HepG2 (cell line): ENCODE results near the gene DPY19L1. TPM values are rescaled to one million over a fixed set of nuclear protein-coding genes. Genes with fewer than 3 reads are reported as not detected.

ENCODE experiments used
- ATF1 ChIP-seq: IDR thresholded peaks from 2 replicates; pipeline ENCODE4 v1.6.1; 2016; ENCODE audit warnings: mild to moderate bottlenecking, control low read depth
- EED ChIP-seq: sonication (generic); formaldehyde crosslinking; IDR thresholded peaks from 2 replicates; pipeline ENCODE4 v1.5.0; 2020; ENCODE audit warnings: mild to moderate bottlenecking, missing genetic modification reagents
- GATA4 ChIP-seq: sonication (generic); IDR thresholded peaks from 2 replicates; pipeline ENCODE4 v1.6.1; 2016; ENCODE audit warnings: antibody characterized with exemption, low read depth, borderline replicate concordance
- GTF2F1 ChIP-seq: fragments of 150-350 bp; IDR thresholded peaks from 2 replicates; pipeline ENCODE4 v1.6.1; 2014; ENCODE audit warnings: low read length
- HOXA7 ChIP-seq: sonication (generic); formaldehyde crosslinking; IDR thresholded peaks from 2 replicates; pipeline ENCODE4 v1.8.1; 2022; ENCODE audit warnings: mild to moderate bottlenecking, missing genetic modification reagents, moderate library complexity
- MEIS2 ChIP-seq: sonication (generic); formaldehyde crosslinking; IDR thresholded peaks from 2 replicates; pipeline ENCODE4 v1.9.0; 2021; ENCODE audit warnings: mild to moderate bottlenecking, missing genetic modification reagents
- MYC ChIP-seq: sonication (generic); formaldehyde crosslinking; IDR thresholded peaks from 2 replicates; pipeline ENCODE4 v1.9.0; 2021; ENCODE audit warnings: missing genetic modification reagents, borderline replicate concordance
- NRL ChIP-seq: sonication (generic); formaldehyde crosslinking; IDR thresholded peaks from 2 replicates; pipeline ENCODE4 v1.5.0; 2020; ENCODE audit warnings: missing genetic modification reagents, mild to moderate bottlenecking, moderate library complexity, borderline replicate concordance
- SMAD3 ChIP-seq: sonication (generic); formaldehyde crosslinking; IDR thresholded peaks from 2 replicates; pipeline ENCODE4 v1.4.0; 2020; ENCODE audit warnings: missing genetic modification reagents
- SNAPC2 ChIP-seq: sonication (generic); formaldehyde crosslinking; IDR thresholded peaks from 2 replicates; pipeline ENCODE4 v1.8.1; 2022; ENCODE audit warnings: mild to moderate bottlenecking, missing genetic modification reagents
- SOX13 ChIP-seq, 3 experiments: fragments of 450-650 bp in 1 of 3; sonication (generic) in 1 of 3; formaldehyde crosslinking in 1 of 3; IDR thresholded peaks in 2 of 3; conservative IDR thresholded peaks in 1 of 3; 2 replicates each; pipeline versions ENCODE4 v1.5.0 to v1.6.1; 2016 to 2020; ENCODE audit warnings: antibody characterized with exemption in 1 of 3, mild to moderate bottlenecking in 1 of 3, missing compliant biosample characterization in 1 of 3, missing genetic modification reagents in 1 of 3, moderate library complexity in 1 of 3
- TRIM24 ChIP-seq: sonication (generic); formaldehyde crosslinking; IDR thresholded peaks from 2 replicates; pipeline ENCODE4 v1.8.0; 2022; ENCODE audit warnings: mild to moderate bottlenecking, missing genetic modification reagents
- ZNF205 ChIP-seq: IDR thresholded peaks from 2 replicates; pipeline ENCODE4 v1.6.1; 2018; ENCODE audit warnings: missing biosample characterization, missing genetic modification reagents
- ZNF510 ChIP-seq: sonication (generic); formaldehyde crosslinking; IDR thresholded peaks from 2 replicates; pipeline ENCODE4 v1.4.0; 2020; ENCODE audit warnings: low read depth, mild to moderate bottlenecking, missing genetic modification reagents
- ZNF549 ChIP-seq: sonication (generic); formaldehyde crosslinking; IDR thresholded peaks from 2 replicates; pipeline ENCODE4 v1.5.0; 2020; ENCODE audit warnings: missing genetic modification reagents
- ZNF607 ChIP-seq: sonication (generic); formaldehyde crosslinking; IDR thresholded peaks from 2 replicates; pipeline ENCODE4 v1.5.1; 2020; ENCODE audit warnings: missing genetic modification reagents, mild to moderate bottlenecking, borderline replicate concordance
- ZNF75D ChIP-seq: sonication (generic); formaldehyde crosslinking; IDR thresholded peaks from 2 replicates; pipeline ENCODE4 v1.8.1; 2023; ENCODE audit warnings: missing genetic modification reagents, mild to moderate bottlenecking, borderline replicate concordance
- ZNF781 ChIP-seq: sonication (generic); formaldehyde crosslinking; IDR thresholded peaks from 2 replicates; pipeline ENCODE4 v1.5.1; 2020; ENCODE audit warnings: borderline replicate concordance, mild to moderate bottlenecking, missing genetic modification reagents; ENCODE audit errors: not compliant biosample characterization
- polyA plus RNA-seq, 8 experiments: library from polyadenylated mRNA; depleted of rRNA in 3 of 8; stranded (reverse) in 7 of 8; unstranded in 1 of 8; fragments of >200 nt; fragmentation: Illumina TruSeq in 4 of 8; extraction: Trizol in 4 of 8; gene quantifications; 2 replicates each; pipeline versions ENCODE4 v1.2.1 to v1.2.3, GENCODE V29; 2011 to 2016; ENCODE audit warnings: low read depth in 4 of 8, missing spikeins in 1 of 8, mixed read lengths in 1 of 8; ENCODE audit not compliant: insufficient read depth in 1 of 8
- total RNA-seq, 5 experiments: library from RNA; depleted of rRNA; stranded (reverse); fragments of >200 nt; fragmentation: Illumina TruSeq; extraction: Trizol; gene quantifications; 2 replicates each; pipeline ENCODE4 v1.2.3, GENCODE V29; 2016; ENCODE audit warnings: low read depth in 1 of 5
- TF ChIP-seq, protein P1 (sequence below): fragments of 450-650 bp; IDR thresholded peaks from 2 replicates; pipeline ENCODE4 v1.6.1; 2017
- TF ChIP-seq, protein P2 (sequence below): sonication (generic); formaldehyde crosslinking; IDR thresholded peaks from 2 replicates; pipeline ENCODE4 v1.4.0; 2020; ENCODE audit warnings: missing genetic modification reagents, mild to moderate bottlenecking, borderline replicate concordance
- TF ChIP-seq, protein P3 (sequence below): sonication (generic); formaldehyde crosslinking; IDR thresholded peaks from 2 replicates; pipeline ENCODE4 v1.8.1; 2023; ENCODE audit warnings: mild to moderate bottlenecking, missing genetic modification reagents
- TF ChIP-seq, protein P4 (sequence below): IDR thresholded peaks from 2 replicates; pipeline ENCODE4 v1.6.1; 2016; ENCODE audit warnings: low read depth

Gene DPY19L1
- total and polyA plus RNA-seq, 2 of the 13 experiments (the other 11 are each of a cell fraction or from before 2014, with no cell fraction given): 18.9 to 32.6 TPM

DNA sequence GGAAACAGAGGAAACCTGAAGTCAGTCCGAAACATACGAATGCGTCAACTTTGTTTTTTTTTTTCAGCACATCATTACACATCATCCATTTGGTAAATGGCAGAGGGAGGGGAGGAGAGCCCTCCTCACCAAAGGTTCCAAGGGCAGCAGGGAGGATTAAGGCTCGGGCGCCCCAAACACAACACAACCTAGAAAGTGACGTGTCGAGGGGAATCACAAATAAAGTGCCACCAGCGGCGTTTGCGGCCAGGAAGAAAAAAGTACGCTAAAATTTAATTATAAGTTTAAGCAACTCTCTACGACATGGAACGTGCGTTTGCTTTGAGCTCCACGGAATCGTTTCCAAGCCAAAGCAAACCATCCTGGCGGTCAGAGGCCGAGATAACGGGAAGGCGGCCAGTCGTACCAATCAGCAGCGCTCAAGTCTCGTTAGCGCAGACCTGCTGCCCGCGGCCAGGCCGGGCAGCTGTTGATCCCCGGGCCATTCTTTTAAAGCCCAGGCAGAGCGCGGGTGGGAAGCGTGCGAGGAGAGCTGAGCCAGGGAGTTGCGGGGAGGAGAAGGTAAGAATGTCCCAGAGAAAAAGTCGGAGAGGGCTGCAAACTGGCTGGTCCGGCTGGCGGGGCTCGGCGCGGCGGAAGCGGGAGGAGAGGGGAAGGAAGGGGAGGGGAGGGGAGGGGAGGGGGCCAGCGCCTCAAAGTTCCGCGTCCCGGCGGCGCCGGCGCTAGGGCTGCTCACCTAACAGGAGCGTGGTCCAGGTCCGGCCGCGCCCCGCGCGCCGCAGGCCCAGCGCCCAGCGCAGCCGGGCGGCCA lies 719 bp downstream of the DPY19L1 start (continued):
- TF ChIP-seq GTF2F1 (no peak), TRIM24 (CRISPR knock-in tag) (no peak), ZNF205 (CRISPR knock-in tag) (no peak), MEIS2 (CRISPR knock-in tag) (0 out of 2 replicates have a peak, but pooled peaks have one; percentile 13), ATF1 (CRISPR knock-in tag) (no peak), SMAD3 (CRISPR knock-in tag) (no peak), ZNF549 (CRISPR knock-in tag) (no peak), HOXA7 (no peak), SOX13 (IDR thresholded peaks at IDR 0.05) (no peak), SOX13 (CRISPR knock-in tag; conservative IDR thresholded peaks at IDR 0.05 in 1 of 2, IDR thresholded peaks at IDR 0.05 in 1 of 2) (no peak), EED (CRISPR knock-in tag) (no peak), ZNF607 (CRISPR knock-in tag) (no peak), SNAPC2 (CRISPR knock-in tag) (no peak), ZNF781 (no peak), MYC (no peak), ZNF510 (CRISPR knock-in tag) (no peak), GATA4 (no peak), NRL (CRISPR knock-in tag) (no peak), ZNF75D (CRISPR knock-in tag) (no peak)
- TF ChIP-seq, protein P1, sequence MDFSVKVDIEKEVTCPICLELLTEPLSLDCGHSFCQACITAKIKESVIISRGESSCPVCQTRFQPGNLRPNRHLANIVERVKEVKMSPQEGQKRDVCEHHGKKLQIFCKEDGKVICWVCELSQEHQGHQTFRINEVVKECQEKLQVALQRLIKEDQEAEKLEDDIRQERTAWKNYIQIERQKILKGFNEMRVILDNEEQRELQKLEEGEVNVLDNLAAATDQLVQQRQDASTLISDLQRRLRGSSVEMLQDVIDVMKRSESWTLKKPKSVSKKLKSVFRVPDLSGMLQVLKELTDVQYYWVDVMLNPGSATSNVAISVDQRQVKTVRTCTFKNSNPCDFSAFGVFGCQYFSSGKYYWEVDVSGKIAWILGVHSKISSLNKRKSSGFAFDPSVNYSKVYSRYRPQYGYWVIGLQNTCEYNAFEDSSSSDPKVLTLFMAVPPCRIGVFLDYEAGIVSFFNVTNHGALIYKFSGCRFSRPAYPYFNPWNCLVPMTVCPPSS: no peak
- TF ChIP-seq, protein P2, sequence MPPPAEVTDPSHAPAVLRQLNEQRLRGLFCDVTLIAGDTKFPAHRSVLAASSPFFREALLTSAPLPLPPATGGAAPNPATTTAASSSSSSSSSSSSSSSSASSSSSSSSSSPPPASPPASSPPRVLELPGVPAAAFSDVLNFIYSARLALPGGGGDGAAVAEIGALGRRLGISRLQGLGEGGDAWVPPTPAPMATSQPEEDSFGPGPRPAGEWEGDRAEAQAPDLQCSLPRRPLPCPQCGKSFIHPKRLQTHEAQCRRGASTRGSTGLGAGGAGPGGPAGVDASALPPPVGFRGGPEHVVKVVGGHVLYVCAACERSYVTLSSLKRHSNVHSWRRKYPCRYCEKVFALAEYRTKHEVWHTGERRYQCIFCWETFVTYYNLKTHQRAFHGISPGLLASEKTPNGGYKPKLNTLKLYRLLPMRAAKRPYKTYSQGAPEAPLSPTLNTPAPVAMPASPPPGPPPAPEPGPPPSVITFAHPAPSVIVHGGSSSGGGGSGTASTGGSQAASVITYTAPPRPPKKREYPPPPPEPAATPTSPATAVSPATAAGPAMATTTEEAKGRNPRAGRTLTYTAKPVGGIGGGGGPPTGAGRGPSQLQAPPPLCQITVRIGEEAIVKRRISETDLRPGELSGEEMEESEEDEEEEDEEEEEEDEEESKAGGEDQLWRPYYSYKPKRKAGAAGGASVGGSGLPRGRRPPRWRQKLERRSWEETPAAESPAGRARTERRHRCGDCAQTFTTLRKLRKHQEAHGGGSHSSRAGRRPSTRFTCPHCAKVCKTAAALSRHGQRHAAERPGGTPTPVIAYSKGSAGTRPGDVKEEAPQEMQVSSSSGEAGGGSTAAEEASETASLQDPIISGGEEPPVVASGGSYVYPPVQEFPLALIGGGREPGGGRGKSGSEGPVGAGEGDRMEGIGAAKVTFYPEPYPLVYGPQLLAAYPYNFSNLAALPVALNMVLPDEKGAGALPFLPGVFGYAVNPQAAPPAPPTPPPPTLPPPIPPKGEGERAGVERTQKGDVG: no peak
- TF ChIP-seq, protein P3, sequence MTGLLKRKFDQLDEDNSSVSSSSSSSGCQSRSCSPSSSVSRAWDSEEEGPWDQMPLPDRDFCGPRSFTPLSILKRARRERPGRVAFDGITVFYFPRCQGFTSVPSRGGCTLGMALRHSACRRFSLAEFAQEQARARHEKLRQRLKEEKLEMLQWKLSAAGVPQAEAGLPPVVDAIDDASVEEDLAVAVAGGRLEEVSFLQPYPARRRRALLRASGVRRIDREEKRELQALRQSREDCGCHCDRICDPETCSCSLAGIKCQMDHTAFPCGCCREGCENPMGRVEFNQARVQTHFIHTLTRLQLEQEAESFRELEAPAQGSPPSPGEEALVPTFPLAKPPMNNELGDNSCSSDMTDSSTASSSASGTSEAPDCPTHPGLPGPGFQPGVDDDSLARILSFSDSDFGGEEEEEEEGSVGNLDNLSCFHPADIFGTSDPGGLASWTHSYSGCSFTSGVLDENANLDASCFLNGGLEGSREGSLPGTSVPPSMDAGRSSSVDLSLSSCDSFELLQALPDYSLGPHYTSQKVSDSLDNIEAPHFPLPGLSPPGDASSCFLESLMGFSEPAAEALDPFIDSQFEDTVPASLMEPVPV (CRISPR knock-in tag): no peak
- TF ChIP-seq, protein P4, sequence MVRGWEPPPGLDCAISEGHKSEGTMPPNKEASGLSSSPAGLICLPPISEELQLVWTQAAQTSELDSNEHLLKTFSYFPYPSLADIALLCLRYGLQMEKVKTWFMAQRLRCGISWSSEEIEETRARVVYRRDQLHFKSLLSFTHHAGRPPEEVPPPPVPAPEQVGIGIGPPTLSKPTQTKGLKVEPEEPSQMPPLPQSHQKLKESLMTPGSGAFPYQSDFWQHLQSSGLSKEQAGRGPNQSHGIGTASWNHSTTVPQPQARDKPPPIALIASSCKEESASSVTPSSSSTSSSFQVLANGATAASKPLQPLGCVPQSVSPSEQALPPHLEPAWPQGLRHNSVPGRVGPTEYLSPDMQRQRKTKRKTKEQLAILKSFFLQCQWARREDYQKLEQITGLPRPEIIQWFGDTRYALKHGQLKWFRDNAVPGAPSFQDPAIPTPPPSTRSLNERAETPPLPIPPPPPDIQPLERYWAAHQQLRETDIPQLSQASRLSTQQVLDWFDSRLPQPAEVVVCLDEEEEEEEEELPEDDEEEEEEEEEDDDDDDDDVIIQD: no peak
